OCI-LY7 (cell line): ENCODE data around the gene ZNF70.

Experiments used
- CTCF ChIP-seq: fragments of 200-600 bp; sonication (generic); conservative IDR thresholded peaks from 2 replicates; pipeline ENCODE4 v1.5.1; 2014; ENCODE audit warnings: mild to moderate bottlenecking, antibody characterized with exemption, low read length, moderate library complexity, mixed read lengths
- EZH2phosphoT487 ChIP-seq: fragments of 200-600 bp; sonication (generic); IDR thresholded peaks from 2 replicates; pipeline ENCODE4 v1.6.1; 2018; ENCODE audit warnings: low read depth, borderline replicate concordance, mild to moderate bottlenecking, mixed run types, antibody characterized with exemption, low read length, moderate library complexity, mixed read lengths

- TF ChIP-seq CTCF (no peak), EZH2phosphoT487 (no peak)
Measured at GRCh38 chr22:23773483-23774113, 22.7 kb upstream of the ZNF70 start.
